ENCODE measurements around the gene TNRC18.

DNA sequence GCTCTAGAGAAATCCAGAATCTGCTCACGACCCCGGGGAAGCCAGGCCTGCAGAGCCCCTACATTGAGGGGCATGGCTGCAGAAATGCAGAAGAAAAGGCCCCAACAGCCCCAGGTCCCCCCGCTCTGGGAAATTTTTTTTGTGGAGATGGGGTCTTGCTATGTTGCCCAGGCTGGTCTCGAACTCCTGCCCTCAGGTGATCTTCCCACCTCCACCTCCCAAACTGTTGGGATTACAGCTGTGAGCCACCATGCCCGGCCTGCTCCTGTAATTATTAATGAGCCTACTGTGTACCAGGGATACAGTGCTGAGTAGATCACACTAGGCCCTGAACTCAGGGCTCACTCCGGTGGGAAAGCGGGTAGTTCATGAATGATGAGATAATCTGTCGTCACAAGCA lies 29.9 kb downstream of the TNRC18 start:
- TF ChIP-seq, protein P1, sequence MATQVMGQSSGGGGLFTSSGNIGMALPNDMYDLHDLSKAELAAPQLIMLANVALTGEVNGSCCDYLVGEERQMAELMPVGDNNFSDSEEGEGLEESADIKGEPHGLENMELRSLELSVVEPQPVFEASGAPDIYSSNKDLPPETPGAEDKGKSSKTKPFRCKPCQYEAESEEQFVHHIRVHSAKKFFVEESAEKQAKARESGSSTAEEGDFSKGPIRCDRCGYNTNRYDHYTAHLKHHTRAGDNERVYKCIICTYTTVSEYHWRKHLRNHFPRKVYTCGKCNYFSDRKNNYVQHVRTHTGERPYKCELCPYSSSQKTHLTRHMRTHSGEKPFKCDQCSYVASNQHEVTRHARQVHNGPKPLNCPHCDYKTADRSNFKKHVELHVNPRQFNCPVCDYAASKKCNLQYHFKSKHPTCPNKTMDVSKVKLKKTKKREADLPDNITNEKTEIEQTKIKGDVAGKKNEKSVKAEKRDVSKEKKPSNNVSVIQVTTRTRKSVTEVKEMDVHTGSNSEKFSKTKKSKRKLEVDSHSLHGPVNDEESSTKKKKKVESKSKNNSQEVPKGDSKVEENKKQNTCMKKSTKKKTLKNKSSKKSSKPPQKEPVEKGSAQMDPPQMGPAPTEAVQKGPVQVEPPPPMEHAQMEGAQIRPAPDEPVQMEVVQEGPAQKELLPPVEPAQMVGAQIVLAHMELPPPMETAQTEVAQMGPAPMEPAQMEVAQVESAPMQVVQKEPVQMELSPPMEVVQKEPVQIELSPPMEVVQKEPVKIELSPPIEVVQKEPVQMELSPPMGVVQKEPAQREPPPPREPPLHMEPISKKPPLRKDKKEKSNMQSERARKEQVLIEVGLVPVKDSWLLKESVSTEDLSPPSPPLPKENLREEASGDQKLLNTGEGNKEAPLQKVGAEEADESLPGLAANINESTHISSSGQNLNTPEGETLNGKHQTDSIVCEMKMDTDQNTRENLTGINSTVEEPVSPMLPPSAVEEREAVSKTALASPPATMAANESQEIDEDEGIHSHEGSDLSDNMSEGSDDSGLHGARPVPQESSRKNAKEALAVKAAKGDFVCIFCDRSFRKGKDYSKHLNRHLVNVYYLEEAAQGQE (IDR thresholded peaks at IDR 0.05; ENCODE audit: low read depth, low read length), result no peak
- TF ChIP-seq, protein P2, sequence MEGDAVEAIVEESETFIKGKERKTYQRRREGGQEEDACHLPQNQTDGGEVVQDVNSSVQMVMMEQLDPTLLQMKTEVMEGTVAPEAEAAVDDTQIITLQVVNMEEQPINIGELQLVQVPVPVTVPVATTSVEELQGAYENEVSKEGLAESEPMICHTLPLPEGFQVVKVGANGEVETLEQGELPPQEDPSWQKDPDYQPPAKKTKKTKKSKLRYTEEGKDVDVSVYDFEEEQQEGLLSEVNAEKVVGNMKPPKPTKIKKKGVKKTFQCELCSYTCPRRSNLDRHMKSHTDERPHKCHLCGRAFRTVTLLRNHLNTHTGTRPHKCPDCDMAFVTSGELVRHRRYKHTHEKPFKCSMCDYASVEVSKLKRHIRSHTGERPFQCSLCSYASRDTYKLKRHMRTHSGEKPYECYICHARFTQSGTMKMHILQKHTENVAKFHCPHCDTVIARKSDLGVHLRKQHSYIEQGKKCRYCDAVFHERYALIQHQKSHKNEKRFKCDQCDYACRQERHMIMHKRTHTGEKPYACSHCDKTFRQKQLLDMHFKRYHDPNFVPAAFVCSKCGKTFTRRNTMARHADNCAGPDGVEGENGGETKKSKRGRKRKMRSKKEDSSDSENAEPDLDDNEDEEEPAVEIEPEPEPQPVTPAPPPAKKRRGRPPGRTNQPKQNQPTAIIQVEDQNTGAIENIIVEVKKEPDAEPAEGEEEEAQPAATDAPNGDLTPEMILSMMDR (IDR thresholded peaks at IDR 0.05), result no peak
- TF ChIP-seq FOXJ3 (CRISPR knock-in tag; IDR thresholded peaks at IDR 0.05) (no peak), CHD2 (IDR thresholded peaks at IDR 0.05; ENCODE audit: low read length, partially characterized antibody) (no peak), TAF1 (IDR thresholded peaks at IDR 0.05; ENCODE audit: borderline replicate concordance, low read depth, low read length) (no peak), YY1 (IDR thresholded peaks at IDR 0.05; ENCODE audit: low read depth) (no peak), RFX5 (IDR thresholded peaks at IDR 0.05; ENCODE audit: low read length) (no peak), POLR2AphosphoS5 (IDR thresholded peaks at IDR 0.05; ENCODE audit: low read depth, low read length) (no peak), TEAD4 (IDR thresholded peaks at IDR 0.05; ENCODE audit: borderline replicate concordance, insufficient read depth) (no peak), GABPA (IDR thresholded peaks at IDR 0.05; ENCODE audit: low read depth) (no peak), SMC3 (IDR thresholded peaks at IDR 0.05; ENCODE audit: low read depth, low read length) (no peak)
- TF ChIP-seq, protein P3, sequence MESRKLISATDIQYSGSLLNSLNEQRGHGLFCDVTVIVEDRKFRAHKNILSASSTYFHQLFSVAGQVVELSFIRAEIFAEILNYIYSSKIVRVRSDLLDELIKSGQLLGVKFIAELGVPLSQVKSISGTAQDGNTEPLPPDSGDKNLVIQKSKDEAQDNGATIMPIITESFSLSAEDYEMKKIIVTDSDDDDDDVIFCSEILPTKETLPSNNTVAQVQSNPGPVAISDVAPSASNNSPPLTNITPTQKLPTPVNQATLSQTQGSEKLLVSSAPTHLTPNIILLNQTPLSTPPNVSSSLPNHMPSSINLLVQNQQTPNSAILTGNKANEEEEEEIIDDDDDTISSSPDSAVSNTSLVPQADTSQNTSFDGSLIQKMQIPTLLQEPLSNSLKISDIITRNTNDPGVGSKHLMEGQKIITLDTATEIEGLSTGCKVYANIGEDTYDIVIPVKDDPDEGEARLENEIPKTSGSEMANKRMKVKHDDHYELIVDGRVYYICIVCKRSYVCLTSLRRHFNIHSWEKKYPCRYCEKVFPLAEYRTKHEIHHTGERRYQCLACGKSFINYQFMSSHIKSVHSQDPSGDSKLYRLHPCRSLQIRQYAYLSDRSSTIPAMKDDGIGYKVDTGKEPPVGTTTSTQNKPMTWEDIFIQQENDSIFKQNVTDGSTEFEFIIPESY (IDR thresholded peaks at IDR 0.05; ENCODE audit: borderline replicate concordance, low read depth), result no peak
- TF ChIP-seq, protein P4, sequence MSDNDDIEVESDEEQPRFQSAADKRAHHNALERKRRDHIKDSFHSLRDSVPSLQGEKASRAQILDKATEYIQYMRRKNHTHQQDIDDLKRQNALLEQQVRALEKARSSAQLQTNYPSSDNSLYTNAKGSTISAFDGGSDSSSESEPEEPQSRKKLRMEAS (IDR thresholded peaks at IDR 0.05; ENCODE audit: low read depth), result no peak

Measured in SK-N-SH (cell line).